Measurements from ENCODE around the gene STK11IP.

STK11IP gene

DNA sequence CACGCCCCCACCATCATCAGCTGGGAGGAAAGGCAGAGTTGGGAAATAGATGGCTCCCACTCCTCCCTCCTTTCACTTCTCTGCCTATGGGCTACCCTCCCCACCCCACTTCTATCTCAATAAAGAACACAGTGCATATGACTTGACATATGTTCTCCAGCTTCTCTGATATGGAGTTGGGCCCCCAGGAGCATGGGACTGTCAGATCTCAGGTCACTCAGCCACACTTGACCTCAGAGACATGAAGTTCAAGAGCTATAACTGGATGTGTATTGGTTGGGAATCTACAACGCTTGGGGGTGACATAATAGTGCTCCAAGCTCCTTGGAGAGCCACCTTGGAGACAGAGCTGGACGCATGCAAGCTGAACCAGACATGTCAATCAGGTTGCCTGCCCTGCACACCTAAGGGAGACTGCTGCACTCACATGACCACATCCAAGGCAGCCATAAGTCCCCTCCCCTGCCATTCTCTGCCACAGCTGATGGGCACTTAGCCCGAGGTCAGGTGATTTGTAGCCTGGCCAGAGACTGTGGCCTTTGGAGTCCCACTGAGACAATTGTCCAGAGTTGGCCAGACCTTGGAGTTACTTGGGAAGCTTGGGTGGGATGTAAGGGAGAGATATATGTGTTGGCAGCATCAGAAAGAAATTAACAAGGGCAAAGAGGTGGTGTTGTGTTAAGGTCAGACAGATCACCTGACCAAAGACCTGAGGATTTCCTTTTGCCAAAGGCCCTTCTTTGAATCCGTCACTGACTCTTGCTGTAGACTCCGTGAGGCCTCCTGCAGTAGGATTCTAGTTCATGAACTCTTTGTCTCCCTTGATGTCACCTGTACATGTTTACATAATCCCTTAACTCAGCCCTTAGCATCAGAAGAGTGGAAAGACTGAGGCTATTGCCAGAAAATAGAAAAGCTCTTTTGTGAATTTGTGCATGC, 21.8 kb upstream of the STK11IP start:
- no peak for DNase-seq (ENCODE audit: low read depth in 1 of 2, low spot score in 1 of 2)
- in situ Hi-C loops (cut with HindIII; ENCODE audit: low pct_unique_long_range_greater_than_20kb, low sequenced_read_pairs) = no loop called here
- TF ChIP-seq JUND (IDR thresholded peaks at IDR 0.05; ENCODE audit: low read depth) = no peak

DNA sequence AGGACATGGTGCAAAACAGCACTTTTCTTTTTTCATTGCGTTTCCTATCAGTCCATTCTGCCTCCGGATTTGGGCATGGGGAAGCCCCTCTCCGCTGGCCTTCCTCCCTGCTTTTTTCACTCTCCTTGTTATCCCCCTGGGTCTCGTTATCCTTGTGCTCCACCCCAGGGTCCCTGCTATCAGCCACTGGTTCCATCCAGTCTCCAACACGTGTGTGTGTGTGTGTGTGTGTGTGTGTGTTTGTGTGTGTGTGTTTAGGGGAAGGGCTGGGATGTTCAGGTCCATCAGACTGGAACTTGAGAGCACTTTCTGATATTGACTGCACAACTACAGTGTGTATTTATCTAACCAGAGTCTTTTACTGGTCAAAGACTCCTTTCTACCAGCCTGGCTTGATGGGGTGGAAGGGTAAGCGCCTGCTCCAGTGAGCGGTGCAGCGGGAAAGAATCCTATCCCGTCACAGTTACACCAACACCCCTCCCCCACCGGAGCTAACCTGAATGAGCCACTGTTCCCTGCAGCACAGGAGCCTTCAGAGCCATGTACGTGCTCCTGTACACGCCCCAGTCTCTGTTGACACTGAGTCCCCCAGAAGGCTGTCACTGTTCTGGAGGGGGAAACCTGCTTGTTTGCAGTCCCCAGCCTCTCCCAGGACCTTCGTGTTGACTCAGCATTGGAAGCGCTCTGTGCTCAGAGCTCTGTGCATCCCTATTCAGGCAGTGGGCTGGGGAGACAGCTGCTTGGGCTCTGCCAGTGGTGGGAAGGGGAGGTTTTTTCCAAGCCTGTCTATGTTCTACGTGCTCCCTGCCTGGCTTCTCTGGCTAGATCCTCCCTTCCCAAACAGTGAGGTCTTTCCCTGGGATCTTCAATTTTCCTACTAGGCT, 20.9 kb upstream of the STK11IP start:
- DNase-seq (ENCODE audit: low read depth in 1 of 2, low spot score in 1 of 2) = peak in 1 of 2 experiments; percentile 32
- no peak for TF ChIP-seq JUND (IDR thresholded peaks at IDR 0.05; ENCODE audit: low read depth)
- in situ Hi-C loops (cut with HindIII; ENCODE audit: low pct_unique_long_range_greater_than_20kb, low sequenced_read_pairs) = no loop called here

DNA sequence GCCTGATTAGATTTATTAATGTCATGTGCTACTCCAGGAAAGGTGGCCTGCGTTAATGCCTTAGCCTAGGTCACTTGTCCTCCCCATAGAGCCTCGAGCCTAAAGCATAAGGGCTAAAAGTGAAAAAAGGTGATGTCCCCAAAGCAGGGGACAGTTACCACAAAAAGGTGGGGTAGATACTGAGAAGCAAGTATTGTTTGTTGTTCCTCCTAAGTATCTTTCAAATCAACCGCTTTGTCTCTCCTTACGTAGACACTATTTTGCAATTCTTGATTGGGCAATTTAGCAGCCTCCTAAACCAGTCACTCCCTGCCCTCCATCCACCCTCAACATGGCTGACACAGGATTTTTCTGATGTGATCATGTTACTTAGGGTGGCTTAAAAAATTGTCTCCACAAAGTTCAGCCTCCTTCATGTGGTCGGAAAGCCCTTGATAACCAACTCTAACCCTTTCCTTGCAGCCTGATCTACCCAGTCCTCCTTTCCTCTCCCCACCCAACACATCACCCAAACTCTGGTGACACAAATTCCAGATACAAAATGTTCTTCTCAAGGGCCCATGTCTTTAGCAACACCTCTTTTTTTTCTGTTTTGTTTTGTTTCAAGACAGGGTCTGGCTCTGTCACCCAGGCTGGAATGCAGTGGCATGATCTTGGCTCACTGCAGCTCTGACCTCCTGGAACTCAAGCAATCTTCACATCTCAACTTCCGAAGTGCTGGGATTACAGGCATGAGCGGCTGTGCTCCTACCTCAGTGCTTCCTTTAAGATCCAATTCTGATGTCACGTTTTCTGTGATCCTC, 18.6 kb upstream of the STK11IP start:
- in situ Hi-C loops (cut with HindIII; ENCODE audit: low pct_unique_long_range_greater_than_20kb, low sequenced_read_pairs) = no loop called here
- DNase-seq (ENCODE audit: low read depth in 1 of 2, low spot score in 1 of 2) = no peak
- no peak for TF ChIP-seq JUND (IDR thresholded peaks at IDR 0.05; ENCODE audit: low read depth)

GRCh38 chr2:219581346-219581745, 16.3 kb upstream of the STK11IP start:
- TF ChIP-seq JUND (IDR thresholded peaks at IDR 0.05; ENCODE audit: low read depth) = no peak
- in situ Hi-C loops (cut with HindIII; ENCODE audit: low pct_unique_long_range_greater_than_20kb, low sequenced_read_pairs) = no loop called here
- no peak for DNase-seq (ENCODE audit: low read depth in 1 of 2, low spot score in 1 of 2)

GRCh38 chr2:219591091-219591490, 6.6 kb upstream of the STK11IP start:
- in situ Hi-C loops (cut with HindIII; ENCODE audit: low pct_unique_long_range_greater_than_20kb, low sequenced_read_pairs) = no loop called here
- no peak for DNase-seq (ENCODE audit: low read depth in 1 of 2, low spot score in 1 of 2)
- no peak for TF ChIP-seq JUND (IDR thresholded peaks at IDR 0.05; ENCODE audit: low read depth)

DNA sequence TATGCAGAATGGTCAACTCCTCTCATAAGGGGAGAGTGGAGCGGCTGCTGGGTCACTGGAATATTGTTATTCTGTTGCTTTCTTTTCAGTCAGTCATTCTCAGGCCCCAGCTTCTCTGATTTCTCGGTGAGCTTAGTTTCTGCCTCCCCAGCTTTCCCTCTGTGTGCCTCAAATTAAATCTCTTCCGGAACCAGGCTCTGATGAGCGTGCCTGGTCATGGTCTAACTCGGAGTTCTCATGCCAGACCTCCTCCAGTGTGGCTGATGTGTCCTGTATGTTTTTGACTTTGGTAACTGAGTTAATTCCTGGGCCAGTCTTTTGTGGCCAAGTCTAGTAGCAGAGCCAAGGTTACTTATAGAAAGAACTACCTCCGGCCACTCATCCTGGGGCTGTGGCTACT, 4.9 kb upstream of the STK11IP start:
- in situ Hi-C loops (cut with HindIII; ENCODE audit: low pct_unique_long_range_greater_than_20kb, low sequenced_read_pairs) = no loop called here
- DNase-seq (ENCODE audit: low read depth in 1 of 2, low spot score in 1 of 2) = no peak
- no peak for TF ChIP-seq JUND (IDR thresholded peaks at IDR 0.05; ENCODE audit: low read depth)

GRCh38 chr2:219593154-219593553, 4.5 kb upstream of the STK11IP start:
- no peak for DNase-seq (ENCODE audit: low read depth in 1 of 2, low spot score in 1 of 2)
- in situ Hi-C loops (cut with HindIII; ENCODE audit: low pct_unique_long_range_greater_than_20kb, low sequenced_read_pairs) = no loop called here
- TF ChIP-seq JUND (IDR thresholded peaks at IDR 0.05; ENCODE audit: low read depth) = no peak

DNA sequence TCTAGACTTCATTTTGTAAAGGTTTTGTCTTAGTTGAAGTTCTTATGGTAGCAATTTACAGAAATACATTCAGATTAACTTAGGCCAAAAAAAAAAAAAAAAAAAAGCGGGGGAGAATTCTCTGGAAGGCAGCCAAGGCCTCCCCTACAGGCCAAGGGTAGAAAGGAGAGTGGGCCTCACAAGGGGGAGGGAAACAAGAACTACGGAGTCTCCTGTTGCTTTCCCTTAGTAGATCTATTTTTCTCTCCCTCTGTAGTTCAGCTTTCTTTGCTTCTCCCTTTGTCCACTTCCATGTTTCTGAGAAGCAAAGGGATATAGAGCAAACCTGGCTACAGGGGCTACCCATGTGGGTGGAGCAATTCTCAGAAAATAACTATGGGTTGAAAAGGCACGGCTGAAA, 2.4 kb upstream of the STK11IP start:
- TF ChIP-seq JUND (IDR thresholded peaks at IDR 0.05; ENCODE audit: low read depth) = no peak
- no peak for DNase-seq (ENCODE audit: low read depth in 1 of 2, low spot score in 1 of 2)
- in situ Hi-C loops (cut with HindIII; ENCODE audit: low pct_unique_long_range_greater_than_20kb, low sequenced_read_pairs) = no loop called here

DNA sequence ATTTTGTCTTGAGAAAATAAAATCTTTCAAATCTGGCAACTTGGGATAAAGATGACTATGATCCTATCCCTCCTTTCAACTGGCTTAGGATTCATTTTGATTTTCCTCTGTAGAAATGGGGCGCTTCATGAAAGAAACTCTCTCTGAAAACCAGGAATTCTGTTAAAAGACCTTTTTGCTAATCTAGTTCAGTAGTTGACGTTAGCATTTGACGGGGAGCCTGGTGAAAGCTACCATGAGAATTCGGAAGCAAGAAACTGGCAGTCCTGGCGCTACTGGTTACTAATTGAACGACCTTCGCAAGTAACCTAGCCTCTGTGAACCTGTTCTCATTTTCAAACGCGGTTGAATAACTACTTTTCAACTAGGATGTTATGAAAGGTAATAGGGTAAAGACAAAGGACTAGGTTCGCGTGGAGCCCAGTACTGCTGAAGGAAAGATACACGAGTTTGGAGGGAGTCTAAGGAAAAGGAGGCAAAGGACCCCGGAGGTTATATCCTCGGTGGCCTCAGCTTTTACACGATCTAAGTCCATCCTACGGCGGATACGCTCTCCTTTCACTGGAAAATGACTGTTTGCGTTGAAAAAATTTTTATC, 604 bp upstream of the STK11IP start:
- in situ Hi-C loops (cut with HindIII; ENCODE audit: low pct_unique_long_range_greater_than_20kb, low sequenced_read_pairs) = no loop called here
- no peak for DNase-seq (ENCODE audit: low read depth in 1 of 2, low spot score in 1 of 2)
- TF ChIP-seq JUND (IDR thresholded peaks at IDR 0.05; ENCODE audit: low read depth) = no peak

GRCh38 chr2:219598308-219599078, 836 bp downstream of the STK11IP start:
- no peak for TF ChIP-seq JUND (IDR thresholded peaks at IDR 0.05; ENCODE audit: low read depth)
- in situ Hi-C loops (cut with HindIII; ENCODE audit: low pct_unique_long_range_greater_than_20kb, low sequenced_read_pairs) = no loop called here
- DNase-seq (ENCODE audit: low read depth in 1 of 2, low spot score in 1 of 2) = no peak

GRCh38 chr2:219603771-219604170, 6.1 kb downstream of the STK11IP start:
- no peak for TF ChIP-seq JUND (IDR thresholded peaks at IDR 0.05; ENCODE audit: low read depth)
- no peak for DNase-seq (ENCODE audit: low read depth in 1 of 2, low spot score in 1 of 2)
- in situ Hi-C loops (cut with HindIII; ENCODE audit: low pct_unique_long_range_greater_than_20kb, low sequenced_read_pairs) = no loop called here
